KMS-11 (cell line): ENCODE measurements around the gene RAB11FIP3.

Experiments used
- H2AFZ ChIP-seq: fragments of 200-600 bp; sonication (generic); 2 replicates; pipeline ENCODE4 v1.6.1; 2016; ENCODE audit warnings: antibody characterized with exemption, mixed run types, low read depth
- H3K27ac ChIP-seq: fragments of 200-600 bp; sonication (generic); 2 replicates; pipeline ENCODE4 v1.6.1; 2016; ENCODE audit warnings: mild to moderate bottlenecking, mixed run types
- H3K27me3 ChIP-seq: fragments of 200-600 bp; sonication (generic); 2 replicates; pipeline ENCODE4 v1.6.1; 2017; ENCODE audit warnings: mild to moderate bottlenecking, low read depth, mixed run types, moderate library complexity; ENCODE audit not compliant: insufficient read depth
- H3K36me3 ChIP-seq: fragments of 200-600 bp; sonication (generic); 2 replicates; pipeline ENCODE4 v1.6.1; 2017; ENCODE audit warnings: mild to moderate bottlenecking, mixed run types; ENCODE audit not compliant: insufficient read depth
- H3K4me1 ChIP-seq: fragments of 200-600 bp; sonication (generic); 2 replicates; pipeline ENCODE4 v1.6.1; 2016; ENCODE audit warnings: mild to moderate bottlenecking, low read depth, mixed run types; ENCODE audit not compliant: poor library complexity, severe bottlenecking
- H3K4me2 ChIP-seq: fragments of 200-600 bp; sonication (generic); 2 replicates; pipeline ENCODE4 v1.7.0; 2016; ENCODE audit warnings: mild to moderate bottlenecking, mixed run types
- H3K4me3 ChIP-seq: fragments of 200-600 bp; sonication (generic); IDR thresholded peaks from 2 replicates; pipeline ENCODE4 v1.6.1; 2017; ENCODE audit warnings: low read depth, low read length, mixed read lengths; ENCODE audit not compliant: insufficient read depth
- H3K79me2 ChIP-seq: fragments of 200-600 bp; sonication (generic); 2 replicates; pipeline ENCODE4 v1.6.1; 2016; ENCODE audit warnings: low read depth, mixed run types; ENCODE audit not compliant: insufficient read depth
- H3K9ac ChIP-seq: fragments of 200-600 bp; sonication (generic); 2 replicates; pipeline ENCODE4 v1.6.1; 2016; ENCODE audit warnings: mild to moderate bottlenecking, mixed run types
- H4K20me1 ChIP-seq: fragments of 200-600 bp; sonication (generic); 2 replicates; pipeline ENCODE4 v1.6.1; 2016; ENCODE audit warnings: mild to moderate bottlenecking, mixed run types; ENCODE audit not compliant: insufficient read depth
- TF ChIP-seq, protein P1 (sequence below): fragments of 200-600 bp; sonication (generic); conservative IDR thresholded peaks from 2 replicates; pipeline ENCODE4 v1.6.1; 2017; ENCODE audit warnings: low read depth, mild to moderate bottlenecking, antibody characterized with exemption, low read length, moderate library complexity, mixed read lengths

Gene RAB11FIP3

DNA sequence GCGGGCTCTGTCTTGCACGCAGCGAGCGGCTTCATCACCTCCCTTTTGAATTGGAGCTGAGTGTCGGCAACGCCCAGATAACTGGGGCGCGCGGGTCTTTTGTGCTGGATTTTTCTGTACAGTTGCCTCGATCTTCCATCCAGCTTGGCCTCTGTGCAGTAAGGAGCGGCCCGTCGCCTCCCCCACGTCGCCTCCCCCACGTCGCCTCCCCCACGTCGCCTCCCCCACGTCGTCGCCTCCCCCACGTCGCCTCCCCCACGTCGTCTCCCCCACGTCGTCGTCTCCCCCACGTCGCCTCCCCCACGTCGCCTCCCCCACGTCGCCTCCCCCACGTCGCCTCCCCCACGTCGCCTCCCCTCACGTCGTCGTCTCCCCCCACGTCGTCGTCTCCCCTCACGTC lies 119.1 kb downstream of the RAB11FIP3 start:
- Histone ChIP-seq H3K4me1 (no peaks in the 10 kb centered on the region), H4K20me1 (no peaks in the 10 kb centered on the region), H3K9ac (no peak overlapping the region), H3K27me3 (no peaks in the 10 kb centered on the region), H3K79me2 (peaks cover 19% of the 10 kb centered on the region; the same call in 1 of the 2 replicates), H2AFZ (no peak overlapping the region), H3K4me3 (no peak overlapping the region), H3K36me3 (no peaks in the 10 kb centered on the region), H3K4me2 (no peak overlapping the region), H3K27ac (no peak overlapping the region)
- TF ChIP-seq, protein P1, sequence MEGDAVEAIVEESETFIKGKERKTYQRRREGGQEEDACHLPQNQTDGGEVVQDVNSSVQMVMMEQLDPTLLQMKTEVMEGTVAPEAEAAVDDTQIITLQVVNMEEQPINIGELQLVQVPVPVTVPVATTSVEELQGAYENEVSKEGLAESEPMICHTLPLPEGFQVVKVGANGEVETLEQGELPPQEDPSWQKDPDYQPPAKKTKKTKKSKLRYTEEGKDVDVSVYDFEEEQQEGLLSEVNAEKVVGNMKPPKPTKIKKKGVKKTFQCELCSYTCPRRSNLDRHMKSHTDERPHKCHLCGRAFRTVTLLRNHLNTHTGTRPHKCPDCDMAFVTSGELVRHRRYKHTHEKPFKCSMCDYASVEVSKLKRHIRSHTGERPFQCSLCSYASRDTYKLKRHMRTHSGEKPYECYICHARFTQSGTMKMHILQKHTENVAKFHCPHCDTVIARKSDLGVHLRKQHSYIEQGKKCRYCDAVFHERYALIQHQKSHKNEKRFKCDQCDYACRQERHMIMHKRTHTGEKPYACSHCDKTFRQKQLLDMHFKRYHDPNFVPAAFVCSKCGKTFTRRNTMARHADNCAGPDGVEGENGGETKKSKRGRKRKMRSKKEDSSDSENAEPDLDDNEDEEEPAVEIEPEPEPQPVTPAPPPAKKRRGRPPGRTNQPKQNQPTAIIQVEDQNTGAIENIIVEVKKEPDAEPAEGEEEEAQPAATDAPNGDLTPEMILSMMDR = no peak

DNA sequence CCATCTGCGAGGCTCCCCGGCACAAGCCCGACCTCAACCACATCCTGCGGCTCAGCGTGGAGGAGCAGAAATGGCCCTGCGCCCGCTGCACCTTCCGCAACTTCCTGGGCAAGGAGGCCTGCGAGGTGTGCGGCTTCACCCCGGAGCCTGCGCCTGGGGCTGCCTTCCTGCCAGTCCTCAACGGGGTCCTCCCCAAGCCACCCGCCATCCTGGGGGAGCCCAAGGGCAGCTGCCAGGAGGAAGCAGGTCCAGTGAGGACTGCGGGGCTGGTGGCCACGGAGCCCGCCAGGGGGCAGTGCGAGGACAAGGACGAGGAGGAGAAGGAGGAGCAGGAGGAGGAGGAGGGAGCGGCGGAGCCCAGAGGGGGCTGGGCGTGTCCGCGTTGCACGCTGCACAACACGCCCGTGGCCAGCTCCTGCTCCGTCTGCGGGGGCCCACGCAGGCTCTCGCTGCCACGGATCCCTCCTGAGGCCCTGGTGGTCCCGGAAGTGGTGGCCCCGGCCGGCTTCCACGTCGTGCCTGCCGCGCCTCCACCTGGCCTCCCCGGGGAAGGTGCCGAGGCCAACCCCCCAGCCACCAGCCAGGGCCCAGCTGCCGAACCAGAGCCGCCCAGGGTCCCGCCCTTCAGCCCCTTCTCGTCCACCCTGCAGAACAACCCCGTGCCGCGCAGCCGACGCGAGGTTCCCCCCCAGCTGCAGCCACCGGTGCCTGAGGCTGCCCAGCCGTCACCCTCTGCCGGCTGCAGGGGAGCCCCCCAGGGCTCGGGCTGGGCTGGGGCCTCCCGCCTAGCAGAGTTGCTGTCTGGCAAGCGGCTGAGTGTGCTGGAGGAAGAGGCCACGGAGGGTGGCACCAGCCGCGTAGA lies 121.7 kb downstream of the RAB11FIP3 start:
- H4K20me1 ChIP-seq = no peaks in the 10 kb centered on the region
- TF ChIP-seq, protein P1 = no peak
- H3K27me3 ChIP-seq = no peaks in the 10 kb centered on the region
- H3K36me3 ChIP-seq = no peaks in the 10 kb centered on the region
- no peak overlapping the region for H3K4me3 ChIP-seq
- H3K4me2 ChIP-seq = no peak overlapping the region
- H3K79me2 ChIP-seq = peaks cover 4% of the 10 kb centered on the region; the same call in 1 of the 2 replicates
- no peak overlapping the region for H3K27ac ChIP-seq
- H3K4me1 ChIP-seq = no peaks in the 10 kb centered on the region
- no peak overlapping the region for H2AFZ ChIP-seq
- no peak overlapping the region for H3K9ac ChIP-seq

DNA sequence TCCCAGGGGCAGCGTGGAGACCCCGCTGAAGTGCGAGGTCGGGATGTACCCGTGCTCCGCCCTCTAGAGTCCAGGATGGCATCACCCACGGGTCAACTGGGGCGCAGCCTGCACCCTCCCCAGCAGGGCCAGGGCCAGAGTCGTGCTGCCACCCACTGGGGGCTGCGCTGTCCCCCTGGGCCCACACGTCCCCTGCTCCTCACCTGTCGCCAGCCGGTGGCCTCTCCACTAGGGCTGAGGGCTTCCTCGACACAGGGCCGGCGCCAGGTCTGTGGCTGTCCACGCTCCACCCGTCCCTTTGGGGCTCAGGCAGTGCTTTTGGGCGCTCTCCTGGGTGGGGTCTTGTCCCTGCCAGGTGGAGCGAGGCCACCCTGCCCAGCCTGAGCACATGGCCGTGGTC lies 123.1 kb downstream of the RAB11FIP3 start:
- Histone ChIP-seq H2AFZ (no peak overlapping the region), H3K27ac (no peak overlapping the region), H3K4me1 (no peaks in the 10 kb centered on the region), H3K9ac (no peak overlapping the region), H3K4me2 (no peak overlapping the region), H4K20me1 (no peaks in the 10 kb centered on the region), H3K27me3 (no peaks in the 10 kb centered on the region), H3K4me3 (no peak overlapping the region), H3K79me2 (no peaks in the 10 kb centered on the region; the same call in 1 of the 2 replicates), H3K36me3 (no peaks in the 10 kb centered on the region)
- TF ChIP-seq, protein P1 = no peak

DNA sequence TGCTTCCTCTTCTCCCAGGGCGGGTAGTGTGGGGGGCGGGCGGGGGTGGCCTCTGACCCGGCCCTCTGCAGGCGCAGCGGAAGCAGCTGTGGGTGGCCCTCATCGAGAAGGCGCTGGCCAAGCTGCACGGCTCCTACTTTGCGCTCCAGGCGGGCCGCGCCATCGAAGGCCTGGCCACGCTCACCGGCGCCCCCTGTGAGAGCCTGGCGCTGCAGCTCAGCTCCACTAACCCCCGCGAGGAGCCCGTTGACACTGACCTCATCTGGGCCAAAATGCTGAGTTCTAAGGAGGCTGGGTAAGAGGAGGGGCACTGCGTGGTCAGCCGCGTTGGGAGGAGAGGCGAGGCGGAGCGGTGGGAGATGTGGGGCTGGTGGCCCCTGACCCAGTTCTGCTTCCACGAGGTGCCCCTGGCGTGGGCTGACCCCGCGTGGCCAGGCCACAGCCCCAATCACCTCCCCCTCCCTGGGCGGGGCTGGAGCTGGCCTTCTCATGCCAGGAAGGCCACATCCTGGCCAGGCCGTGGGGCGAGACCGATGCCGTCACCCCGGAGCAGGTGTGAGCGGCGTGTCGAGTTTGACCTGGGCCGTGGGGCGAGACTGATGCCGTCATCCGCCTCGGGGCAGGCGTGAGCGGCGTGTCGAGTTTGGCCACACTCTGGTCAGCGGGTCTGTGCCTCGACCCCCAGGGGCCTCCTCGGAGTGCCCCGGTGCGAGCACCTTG lies 124.3 kb downstream of the RAB11FIP3 start:
- Histone ChIP-seq H3K36me3 (no peaks in the 10 kb centered on the region), H3K79me2 (no peaks in the 10 kb centered on the region), H3K27me3 (no peaks in the 10 kb centered on the region), H3K4me3 (no peak overlapping the region), H2AFZ (no peak overlapping the region), H3K4me2 (no peak overlapping the region), H3K4me1 (no peaks in the 10 kb centered on the region), H3K27ac (no peak overlapping the region), H4K20me1 (no peaks in the 10 kb centered on the region), H3K9ac (no peak overlapping the region)
- TF ChIP-seq, protein P1 = 0 out of 2 replicates have a peak, but pooled peaks have one; percentile 14
